Neural cell (in vitro differentiated cells): Measurements from ENCODE around the gene CST9L. TPM values are rescaled to one million over a fixed set of nuclear protein-coding genes. Genes with fewer than 3 reads are reported as not detected.

Experiments
- H2AFZ ChIP-seq: fragments of 200-600, 300-800 bp; sonication (generic), shearing (Covaris generic); 2 replicates; pipeline ENCODE4 v1.6.0; 2014; ENCODE audit warnings: low read depth, mild to moderate bottlenecking, antibody characterized with exemption, low read length, moderate library complexity
- H3F3A ChIP-seq: fragments of 200-600 bp; shearing (Covaris generic); 2 replicates; pipeline ENCODE4 v1.6.1; 2016; ENCODE audit warnings: mild to moderate bottlenecking, moderate library complexity, mixed read lengths, antibody characterized with exemption, low read length; ENCODE audit not compliant: insufficient read depth, poor library complexity, severe bottlenecking
- H3K27ac ChIP-seq: fragments of 200-600, 300-800 bp; sonication (generic), shearing (Covaris generic); 2 replicates; pipeline ENCODE4 v1.5.1; 2014; ENCODE audit warnings: mild to moderate bottlenecking, low read length, moderate library complexity
- H3K27me3 ChIP-seq: fragments of 300-800, 200-600 bp; sonication (generic), shearing (Covaris generic); 2 replicates; pipeline ENCODE4 v1.6.0; 2014; ENCODE audit warnings: mild to moderate bottlenecking, low read depth, low read length, moderate library complexity; ENCODE audit not compliant: insufficient read depth
- H3K36me3 ChIP-seq: fragments of 300-800, 200-600 bp; sonication (generic), shearing (Covaris generic); 2 replicates; pipeline ENCODE4 v1.5.1; 2014; ENCODE audit warnings: mild to moderate bottlenecking, antibody characterized with exemption, low read length, moderate library complexity; ENCODE audit not compliant: insufficient read depth
- H3K4me2 ChIP-seq: fragments of 300-800, 200-600 bp; sonication (generic), shearing (Covaris generic); 2 replicates; pipeline ENCODE4 v1.6.0; 2014; ENCODE audit warnings: mild to moderate bottlenecking, low read length
- H3K4me3 ChIP-seq: fragments of 300-800, 200-600 bp; sonication (generic), shearing (Covaris generic); 2 replicates; pipeline ENCODE4 v1.5.1; 2014; ENCODE audit warnings: mild to moderate bottlenecking, low read length, moderate library complexity
- H3K79me2 ChIP-seq: fragments of 200-600 bp; shearing (Covaris generic); replicated peaks from 2 replicates; pipeline ENCODE4 v1.6.0; 2014; ENCODE audit warnings: mild to moderate bottlenecking, low read length, moderate library complexity; ENCODE audit not compliant: insufficient read depth
- H3K9ac ChIP-seq: fragments of 300-800, 200-600 bp; sonication (generic), shearing (Covaris generic); 2 replicates; pipeline ENCODE4 v1.6.1; 2016; ENCODE audit warnings: mild to moderate bottlenecking, low read length, mixed read lengths
- H3K9me2 ChIP-seq: fragments of 200-600 bp; shearing (Covaris generic); 2 replicates; pipeline ENCODE4 v1.6.1; 2016; ENCODE audit warnings: mild to moderate bottlenecking, low read length, mixed read lengths; ENCODE audit not compliant: insufficient read depth
- H3K9me3 ChIP-seq: fragments of 200-600, 300-800 bp; sonication (generic), shearing (Covaris generic); 2 replicates; pipeline ENCODE4 v1.6.1; 2016; ENCODE audit warnings: mild to moderate bottlenecking, mixed run types, low read length, moderate library complexity, mixed read lengths
- H4K20me1 ChIP-seq: fragments of 200-600 bp; shearing (Covaris generic); 2 replicates; pipeline ENCODE4 v1.6.1; 2016; ENCODE audit warnings: mild to moderate bottlenecking, mixed run types; ENCODE audit not compliant: insufficient read depth
- EZH2 ChIP-seq: fragments of 200-600, 300-800 bp; shearing (Covaris generic), sonication (generic); IDR thresholded peaks from 2 replicates; pipeline ENCODE4 v1.6.1; 2014; ENCODE audit warnings: antibody characterized with exemption, low read length, borderline replicate concordance, mild to moderate bottlenecking; ENCODE audit not compliant: insufficient read depth, poor library complexity, severe bottlenecking
- MXI1 ChIP-seq: fragments of 450-650 bp; conservative IDR thresholded peaks from 2 replicates; pipeline ENCODE4 v1.6.1; 2014; ENCODE audit warnings: antibody characterized with exemption, mild to moderate bottlenecking; ENCODE audit not compliant: poor library complexity, severe bottlenecking
- POLR2AphosphoS5 ChIP-seq: IDR thresholded peaks from 2 replicates; pipeline ENCODE4 v1.6.1; 2012
- RAD21 ChIP-seq: fragments of 450-650 bp; conservative IDR thresholded peaks from 2 replicates; pipeline ENCODE4 v1.6.1; 2014; ENCODE audit warnings: antibody characterized with exemption, mild to moderate bottlenecking, moderate library complexity
- TAF1 ChIP-seq: IDR thresholded peaks from 2 replicates; pipeline ENCODE4 v1.6.1; 2012; ENCODE audit warnings: low read depth
- polyA plus RNA-seq: library from polyadenylated mRNA; depleted of rRNA; stranded (reverse); fragments of >200 nt; gene quantifications from 2 replicates; pipeline ENCODE4 v1.2.3, GENCODE V29; 2014
- TF ChIP-seq, protein P1 (sequence below): IDR thresholded peaks from 2 replicates; pipeline ENCODE4 v1.6.1; 2012; ENCODE audit warnings: borderline replicate concordance

The CST9L gene
- polyA plus RNA-seq, 1 donor from 2014 or later, result not detected

DNA sequence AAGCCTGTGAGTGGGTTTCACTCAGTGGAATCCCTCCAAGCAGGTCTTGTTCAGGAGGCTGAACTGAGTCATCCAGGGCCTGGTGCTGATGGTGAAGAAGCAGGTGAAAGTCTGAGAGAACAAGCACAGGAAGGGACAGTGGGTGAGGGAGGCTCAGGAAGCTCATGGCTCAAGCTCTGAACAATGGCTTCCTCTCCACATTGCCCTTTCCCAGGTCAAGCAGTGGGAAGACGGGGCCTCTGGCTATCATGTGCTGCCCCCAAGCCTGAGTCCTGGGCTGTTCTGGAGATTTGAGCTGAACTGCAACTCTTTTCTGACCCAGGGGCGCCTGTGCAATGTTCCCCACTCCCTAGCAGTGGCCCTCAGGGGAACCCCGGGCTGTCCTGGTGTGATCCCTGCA, 3.4 kb downstream of the CST9L start:
- H3K36me3 ChIP-seq, result no peaks in the 10 kb centered on the region
- H3K9me3 ChIP-seq, result no peaks in the 10 kb centered on the region
- no peaks in the 10 kb centered on the region for H3F3A ChIP-seq

DNA sequence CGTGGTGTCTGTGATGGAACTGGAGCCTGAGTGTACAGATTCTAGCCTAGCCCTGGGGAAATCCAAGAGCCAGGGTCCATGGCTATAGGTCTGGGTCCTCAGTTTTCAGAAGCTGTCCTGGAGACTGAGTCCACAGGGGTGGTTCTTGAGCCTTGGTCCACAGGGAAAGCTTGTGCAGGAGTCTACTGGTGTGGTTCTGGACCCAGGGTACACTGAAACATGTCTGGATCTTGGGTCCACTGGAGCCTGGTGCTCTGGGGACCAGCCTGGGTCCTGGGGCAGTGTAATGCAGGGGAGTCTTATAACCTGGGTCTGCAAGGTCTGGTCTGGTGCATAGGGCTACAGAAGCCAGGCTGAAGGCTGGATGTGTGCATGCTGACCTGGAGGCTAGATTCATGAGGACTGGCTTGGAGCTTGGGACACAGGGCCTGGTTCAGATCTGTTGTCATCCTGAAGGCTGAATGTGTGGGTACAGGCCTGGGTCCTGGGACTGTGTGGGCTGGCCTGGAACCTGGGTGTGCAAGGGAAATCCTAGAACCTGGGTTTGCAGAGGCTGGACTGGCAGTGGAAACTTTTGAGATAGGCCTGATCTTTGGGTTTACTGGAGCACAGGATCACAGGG, 5.5 kb downstream of the CST9L start:
- TF ChIP-seq, protein P1, sequence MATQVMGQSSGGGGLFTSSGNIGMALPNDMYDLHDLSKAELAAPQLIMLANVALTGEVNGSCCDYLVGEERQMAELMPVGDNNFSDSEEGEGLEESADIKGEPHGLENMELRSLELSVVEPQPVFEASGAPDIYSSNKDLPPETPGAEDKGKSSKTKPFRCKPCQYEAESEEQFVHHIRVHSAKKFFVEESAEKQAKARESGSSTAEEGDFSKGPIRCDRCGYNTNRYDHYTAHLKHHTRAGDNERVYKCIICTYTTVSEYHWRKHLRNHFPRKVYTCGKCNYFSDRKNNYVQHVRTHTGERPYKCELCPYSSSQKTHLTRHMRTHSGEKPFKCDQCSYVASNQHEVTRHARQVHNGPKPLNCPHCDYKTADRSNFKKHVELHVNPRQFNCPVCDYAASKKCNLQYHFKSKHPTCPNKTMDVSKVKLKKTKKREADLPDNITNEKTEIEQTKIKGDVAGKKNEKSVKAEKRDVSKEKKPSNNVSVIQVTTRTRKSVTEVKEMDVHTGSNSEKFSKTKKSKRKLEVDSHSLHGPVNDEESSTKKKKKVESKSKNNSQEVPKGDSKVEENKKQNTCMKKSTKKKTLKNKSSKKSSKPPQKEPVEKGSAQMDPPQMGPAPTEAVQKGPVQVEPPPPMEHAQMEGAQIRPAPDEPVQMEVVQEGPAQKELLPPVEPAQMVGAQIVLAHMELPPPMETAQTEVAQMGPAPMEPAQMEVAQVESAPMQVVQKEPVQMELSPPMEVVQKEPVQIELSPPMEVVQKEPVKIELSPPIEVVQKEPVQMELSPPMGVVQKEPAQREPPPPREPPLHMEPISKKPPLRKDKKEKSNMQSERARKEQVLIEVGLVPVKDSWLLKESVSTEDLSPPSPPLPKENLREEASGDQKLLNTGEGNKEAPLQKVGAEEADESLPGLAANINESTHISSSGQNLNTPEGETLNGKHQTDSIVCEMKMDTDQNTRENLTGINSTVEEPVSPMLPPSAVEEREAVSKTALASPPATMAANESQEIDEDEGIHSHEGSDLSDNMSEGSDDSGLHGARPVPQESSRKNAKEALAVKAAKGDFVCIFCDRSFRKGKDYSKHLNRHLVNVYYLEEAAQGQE, result no peak
- no peak for TF ChIP-seq TAF1
- no peak overlapping the region for H2AFZ ChIP-seq
- no peak overlapping the region for H3K27ac ChIP-seq
- H3K36me3 ChIP-seq, result no peaks in the 10 kb centered on the region
- H3K4me3 ChIP-seq, result no peak overlapping the region
- H3K4me2 ChIP-seq, result no peak overlapping the region
- no peak overlapping the region for H3K9ac ChIP-seq
- H3K9me2 ChIP-seq, result no peaks in the 10 kb centered on the region
- H3K79me2 ChIP-seq, result no peaks in the 10 kb centered on the region
- no peaks in the 10 kb centered on the region for H3F3A ChIP-seq
- no peaks in the 10 kb centered on the region for H3K27me3 ChIP-seq
- H3K9me3 ChIP-seq, result no peaks in the 10 kb centered on the region
- no peaks in the 10 kb centered on the region for H4K20me1 ChIP-seq

More for the DNA sequence above, 3.4 kb downstream of the CST9L start:
- Histone ChIP-seq H3K4me2 (no peak overlapping the region), H4K20me1 (no peaks in the 10 kb centered on the region), H3K9me2 (no peaks in the 10 kb centered on the region), H3K27me3 (no peaks in the 10 kb centered on the region), H3K4me3 (no peak overlapping the region), H3K79me2 (no peaks in the 10 kb centered on the region), H3K9ac (no peak overlapping the region), H3K27ac (no peak overlapping the region), H2AFZ (no peak overlapping the region)
- TF ChIP-seq, protein P1, result no peak
- TF ChIP-seq RAD21, result no peak
- TF ChIP-seq MXI1, result no peak
- TF ChIP-seq POLR2AphosphoS5, result no peak
- no peak for TF ChIP-seq EZH2

DNA sequence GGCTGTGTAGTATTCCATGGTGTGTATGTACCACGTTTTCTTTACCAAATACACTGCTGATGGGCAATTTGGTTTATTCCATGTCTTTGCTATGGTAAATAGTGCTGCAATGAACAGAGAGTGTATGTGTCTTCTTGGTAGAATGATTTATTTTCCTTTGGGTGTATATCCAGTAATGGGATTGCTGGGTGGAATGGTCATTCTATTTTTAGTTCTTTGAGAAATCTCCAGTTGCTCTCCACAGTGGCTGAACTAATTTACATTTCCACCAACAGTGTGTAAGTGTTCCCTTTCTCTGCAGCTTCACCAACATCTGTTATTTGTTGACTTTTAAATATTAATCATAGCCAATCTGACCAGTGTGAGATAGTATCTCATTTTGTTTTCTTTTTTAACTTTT, 13.9 kb downstream of the CST9L start:
- H3K9ac ChIP-seq, result no peak overlapping the region
- no peak overlapping the region for H3K4me3 ChIP-seq
- no peaks in the 10 kb centered on the region for H3F3A ChIP-seq
- no peaks in the 10 kb centered on the region for H3K27me3 ChIP-seq
- H3K79me2 ChIP-seq, result no peaks in the 10 kb centered on the region
- no peak overlapping the region for H2AFZ ChIP-seq
- H3K9me2 ChIP-seq, result no peaks in the 10 kb centered on the region
- H3K36me3 ChIP-seq, result no peaks in the 10 kb centered on the region
- no peak for TF ChIP-seq RAD21
- H3K27ac ChIP-seq, result no peak overlapping the region
- H3K4me2 ChIP-seq, result no peak overlapping the region
- no peaks in the 10 kb centered on the region for H3K9me3 ChIP-seq
- no peaks in the 10 kb centered on the region for H4K20me1 ChIP-seq
